GM12878 (cell line): Measurements from ENCODE around the gene ADGRG4. TPM values are rescaled to one million over a fixed set of nuclear protein-coding genes. Genes with fewer than 3 reads are reported as not detected.

Experiments
- ATAC-seq: fragments of 200-7000 bp; cut with Tn5 transposase; 3 replicates; pipeline ENCODE4 v1.9.1; 2020; ENCODE audit warnings: mild to moderate bottlenecking, moderate library complexity
- BruUV-seq: library from RNA; stranded (reverse); fragments of 400-500 nt; replicated peaks from 2 replicates; lab custom pipeline; 2021; lab: Mats Ljungman, UMichigan
- CTCF ChIA-PET: fragments of 300-600 bp; sonication (Branson Sonifier 250); formaldehyde crosslinking; extraction: SDS; loops from one replicate; lab custom pipeline; 2021; ENCODE audit warnings: inconsistent platforms; lab: Yijun Ruan, JAX
- POLR2A ChIA-PET: fragments of 350-600 bp; formaldehyde crosslinking; extraction: SDS; loops from one replicate; lab custom pipeline; 2021; ENCODE audit warnings: inconsistent platforms; lab: Charles Lee
- RAD21 ChIA-PET: fragments of 300-600 bp; sonication (Branson Sonifier 250); formaldehyde crosslinking; loops from one replicate; lab custom pipeline; 2023; ENCODE audit warnings: antibody characterized with exemption; ENCODE audit not compliant: unreplicated experiment; lab: Charles Lee
- SMC1A ChIA-PET: fragments of 300-600 bp; sonication (Branson Sonifier 250); formaldehyde crosslinking; loops from one replicate; lab custom pipeline; 2023; ENCODE audit not compliant: unreplicated experiment, uncharacterized antibody; lab: Charles Lee
- DNase-seq: peaks from one replicate; pipeline ENCODE4 v3.0.0-alpha.2; 2011; ENCODE audit warnings: low read depth, low spot score
- FAIRE-seq: peaks from 3 replicates; lab custom pipeline; 2011; peaks lifted over from hg19 to GRCh38; lab: Jason Lieb, UNC
- H2AFZ ChIP-seq: 2 replicates; pipeline ENCODE4 v1.6.0; 2011; ENCODE audit warnings: low read depth, low read length, control low read depth; ENCODE audit not compliant: control insufficient read depth
- H3K27ac ChIP-seq: 2 replicates; pipeline ENCODE4 v1.5.1; 2011; ENCODE audit warnings: control low read depth; ENCODE audit not compliant: control insufficient read depth, insufficient read depth
- H3K27me3 ChIP-seq, 2 experiments: replicated peaks in 1 of 2; 2 replicates each; pipeline versions ENCODE4 v1.6.0 to v1.6.1; 2011; ENCODE audit warnings: low read length in 1 of 2; ENCODE audit not compliant: control insufficient read depth in 2 of 2, insufficient read depth in 2 of 2
- H3K36me3 ChIP-seq, 2 experiments: 2 replicates each; pipeline ENCODE4 v1.5.1; 2011; ENCODE audit warnings: low read length in 1 of 2; ENCODE audit not compliant: control insufficient read depth in 2 of 2, insufficient read depth in 2 of 2
- H3K4me1 ChIP-seq: 2 replicates; pipeline ENCODE4 v1.6.1; 2011; ENCODE audit warnings: mild to moderate bottlenecking, low read length, moderate library complexity, mixed read lengths; ENCODE audit not compliant: control insufficient read depth, insufficient read depth
- H3K4me2 ChIP-seq: 2 replicates; pipeline ENCODE4 v1.6.0; 2011; ENCODE audit warnings: control low read depth; ENCODE audit not compliant: control insufficient read depth, insufficient read depth
- H3K4me3 ChIP-seq: fragments of 200-600 bp; sonication (generic); 2 replicates; pipeline ENCODE4 v1.5.1; 2016
- H3K79me2 ChIP-seq: 2 replicates; pipeline ENCODE4 v1.6.0; 2011; ENCODE audit warnings: low read length; ENCODE audit not compliant: control insufficient read depth, insufficient read depth
- H3K9ac ChIP-seq: 2 replicates; pipeline ENCODE4 v1.8.0; 2011; ENCODE audit warnings: low read length, control low read depth, mixed read lengths; ENCODE audit not compliant: control insufficient read depth, insufficient read depth
- H3K9me3 ChIP-seq: replicated peaks from 3 replicates; pipeline ENCODE4 v1.5.1; 2011; ENCODE audit warnings: mild to moderate bottlenecking, low read length; ENCODE audit not compliant: control insufficient read depth, insufficient read depth
- H4K20me1 ChIP-seq: 2 replicates; pipeline ENCODE4 v1.6.0; 2011; ENCODE audit not compliant: control insufficient read depth, insufficient read depth
- BMI1 ChIP-seq: fragments of 450-650 bp; IDR thresholded peaks from 2 replicates; pipeline ENCODE4 v1.6.1; 2016; ENCODE audit warnings: mild to moderate bottlenecking, moderate library complexity, borderline replicate concordance
- CHD2 ChIP-seq: IDR thresholded peaks from 2 replicates; pipeline ENCODE4 v1.6.1; 2011; ENCODE audit warnings: low read depth, low read length, improper control_type of control experiment, borderline replicate concordance
- GATAD2B ChIP-seq: fragments of 450-650 bp; conservative IDR thresholded peaks from 2 replicates; pipeline ENCODE4 v1.6.1; 2017; ENCODE audit warnings: low read depth, mild to moderate bottlenecking, moderate library complexity
- IKZF2 ChIP-seq, 2 experiments: fragments of 450-650 bp; IDR thresholded peaks; 2 replicates each; pipeline ENCODE4 v1.6.1; 2017; ENCODE audit warnings: mild to moderate bottlenecking in 2 of 2, moderate library complexity in 2 of 2
- IRF3 ChIP-seq: fragments of 450-650 bp; IDR thresholded peaks from 2 replicates; pipeline ENCODE4 v1.6.1; 2014; ENCODE audit warnings: mild to moderate bottlenecking
- KDM1A ChIP-seq: fragments of 200-600 bp; sonication (generic); IDR thresholded peaks from 2 replicates; pipeline ENCODE4 v1.6.1; 2016; ENCODE audit warnings: borderline replicate concordance
- MEF2B ChIP-seq: fragments of 450-650 bp; IDR thresholded peaks from 2 replicates; pipeline ENCODE4 v1.6.1; 2018; ENCODE audit warnings: mild to moderate bottlenecking, moderate library complexity; ENCODE audit not compliant: partially characterized antibody, poor library complexity, severe bottlenecking
- MLLT1 ChIP-seq: fragments of 450-650 bp; IDR thresholded peaks from 2 replicates; pipeline ENCODE4 v1.6.1; 2016; ENCODE audit warnings: mild to moderate bottlenecking
- MYC ChIP-seq: IDR thresholded peaks from 2 replicates; pipeline ENCODE4 v1.6.1; 2011; ENCODE audit warnings: mild to moderate bottlenecking, low read length, moderate library complexity, inconsistent platforms; ENCODE audit not compliant: insufficient read depth, insufficient replicate concordance, insufficient read length, severe bottlenecking
- NR2C2 ChIP-seq: IDR thresholded peaks from 2 replicates; pipeline ENCODE4 v1.6.1; 2011; ENCODE audit warnings: borderline replicate concordance, low read depth; ENCODE audit not compliant: control insufficient read depth, insufficient read length
- PAX8 ChIP-seq: fragments of 450-650 bp; IDR thresholded peaks from 2 replicates; pipeline ENCODE4 v1.6.1; 2017; ENCODE audit warnings: mild to moderate bottlenecking, moderate library complexity
- RCOR1 ChIP-seq: conservative IDR thresholded peaks from 2 replicates; pipeline ENCODE4 v1.6.1; 2012; ENCODE audit warnings: low read depth, low read length, improper control_type of control experiment
- SREBF1 ChIP-seq: IDR thresholded peaks from 2 replicates; pipeline ENCODE4 v1.6.1; 2012; ENCODE audit warnings: mild to moderate bottlenecking, low read length
- SUPT20H ChIP-seq: IDR thresholded peaks from 2 replicates; pipeline ENCODE4 v1.6.1; 2011; ENCODE audit warnings: low read depth, mild to moderate bottlenecking, low read length, moderate library complexity, borderline replicate concordance; ENCODE audit not compliant: control insufficient read depth
- SUZ12 ChIP-seq: fragments of 200-600 bp; sonication (generic); IDR thresholded peaks from one replicate; pipeline ENCODE4 v1.6.1; 2018; ENCODE audit warnings: antibody characterized with exemption, mild to moderate bottlenecking; ENCODE audit not compliant: unreplicated experiment
- TCF12 ChIP-seq: IDR thresholded peaks from 2 replicates; pipeline ENCODE4 v1.6.1; 2011; ENCODE audit warnings: low read depth, mild to moderate bottlenecking, low read length
- WGBS: methylation state at CpG from one replicate; pipeline ENCODE4 v1.1.6; 2016; ENCODE audit warnings: low lambda C conversion rate; ENCODE audit not compliant: insufficient replicate concordance, insufficient coverage; ENCODE audit errors: missing lambda C conversion rate; 5-methylcytosine and 5-hydroxymethylcytosine counted together
- in situ Hi-C: fragments of 300-500 bp; cut with MboI; formaldehyde crosslinking; loops from 9 replicates; pipeline ENCODE4 v1.14.3; 2018; ENCODE audit warnings: mixed read lengths
- intact Hi-C: fragments of 100-400 bp; cut with micrococcal nuclease; formaldehyde crosslinking; loops from one replicate; pipeline ENCODE4 v1.14.2; 2022; ENCODE audit not compliant: unreplicated experiment
- polyA plus RNA-seq, 11 experiments: library from polyadenylated mRNA; depleted of rRNA in 4 of 11; unstranded in 6 of 11; stranded (reverse) in 5 of 11; fragments of >200 nt; fragmentation: Nextera tagmentation in 4 of 11; fragmentation: Illumina TruSeq in 1 of 11; extraction: Ambion mirVana in 4 of 11; extraction: Trizol in 1 of 11; gene quantifications; 1 replicate in 1 of 11; 2 replicates in 10 of 11; pipeline versions ENCODE4 v1.2.1 to v1.2.3, GENCODE V29; 2011 to 2016; ENCODE audit warnings: inconsistent platforms in 2 of 11, missing spikeins in 2 of 11, low read depth in 1 of 11
- total RNA-seq, 4 experiments: library from RNA; depleted of rRNA in 3 of 4; stranded (reverse); fragments of >200 nt in 3 of 4; fragmentation: Illumina TruSeq in 1 of 4; extraction: Trizol in 1 of 4; gene quantifications; 2 replicates each; pipeline versions ENCODE4 v1.2.1 to v1.2.3, GENCODE V29; 2013 to 2021

Gene ADGRG4
- total and polyA plus RNA-seq, 10 of the 15 experiments (the other 5 are each of a cell fraction or from before 2014, with no cell fraction given) = not detected

- Histone ChIP-seq H2AFZ (no peak overlapping the region), H3K27me3 (no peaks in the 10 kb centered on the region), H3K36me3 (no peaks in the 10 kb centered on the region), H3K4me1 (no peaks in the 10 kb centered on the region), H3K9me3 (no peaks in the 10 kb centered on the region), H3K4me2 (no peak overlapping the region), H3K4me3 (no peak overlapping the region), H3K9ac (no peak overlapping the region), H3K27ac (no peak overlapping the region), H4K20me1 (no peaks in the 10 kb centered on the region), H3K79me2 (no peaks in the 10 kb centered on the region)
- ATAC-seq (no peak), FAIRE-seq (no peak), DNase-seq (no peak)
- ChIA-PET POLR2A (no interaction called here), CTCF (no interaction called here), RAD21 (no interaction called here), SMC1A (no interaction called here)
- intact Hi-C loops = no loop called here
- no TSS peak for BruUV-seq
- TF ChIP-seq MLLT1 (no peak), MYC (no peak), RCOR1 (no peak), IRF3 (no peak), IKZF2 (IDR thresholded peaks at IDR 0.05) (no peak), CHD2 (no peak), GATAD2B (no peak), NR2C2 (no peak), TCF12 (no peak), SUPT20H (no peak), PAX8 (no peak), MEF2B (no peak), SUZ12 (no peak), SREBF1 (no peak), BMI1 (no peak), KDM1A (no peak)
- WGBS = 24% methylated on average over 8 of the region's 8 CpGs
- in situ Hi-C loops = no loop called here
These were observed 18.3 kb downstream of the ADGRG4 start for GRCh38 chrX:136318895-136319597.
